ENCODE results near the gene HPCA. TPM values are rescaled to one million over a fixed set of nuclear protein-coding genes. Genes with fewer than 3 reads are reported as not detected.

Gene HPCA
- total RNA-seq (ENCODE audit: low replicate concordance): 1.0 and 2.0 TPM in 2 replicates
- long read RNA-seq, partial matches to known transcripts: 0 of 3 reads
- long read RNA-seq, other reads (novel, unspliced or antisense): 3 of 3 reads

DNA sequence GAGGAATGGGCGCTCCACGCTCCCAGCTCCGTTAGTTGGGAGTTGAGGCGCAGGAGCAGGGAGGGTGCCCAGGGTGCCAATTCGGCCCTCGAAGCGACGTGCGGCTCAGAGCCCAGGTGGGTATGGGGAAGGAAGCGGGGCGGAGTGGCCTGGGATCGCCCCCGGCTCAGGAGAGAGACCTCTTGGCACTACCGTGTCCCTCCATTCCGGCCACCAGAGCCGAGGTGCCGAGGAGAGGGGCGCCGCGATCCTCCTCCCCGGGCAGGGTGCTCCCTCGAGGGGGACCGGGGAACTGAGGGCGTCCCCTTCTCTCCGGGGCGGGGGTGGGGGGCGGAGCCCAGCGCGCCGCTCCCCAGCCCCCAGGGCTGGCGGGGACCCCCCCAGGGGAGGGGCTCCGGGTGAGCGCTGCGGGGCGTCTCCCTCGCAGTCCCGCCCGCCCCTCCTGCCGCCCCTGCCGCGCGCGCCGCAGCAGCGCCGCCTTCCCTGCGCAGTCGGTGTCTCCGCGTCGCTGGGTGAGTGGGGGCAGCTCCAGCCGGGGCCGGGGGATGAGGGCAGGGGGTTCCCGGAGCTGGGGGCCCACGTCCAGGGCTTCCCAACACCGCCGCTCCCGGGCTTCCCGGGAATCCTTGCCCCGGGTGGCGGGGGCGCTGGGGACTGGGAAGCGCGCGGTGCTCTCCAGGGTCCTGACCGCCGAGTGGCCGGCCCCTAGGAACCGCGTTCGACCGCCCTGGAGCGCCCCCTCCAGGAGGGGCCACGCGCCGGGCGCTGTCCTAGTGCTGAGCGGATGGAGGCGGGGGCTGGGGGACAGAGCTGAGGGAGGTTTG, at the start of gene HPCA:
TSS of gene HPCA (plus strand) at position 488 of the 824 bp plus-strand sequence. CDS start 2,408 bp downstream, outside the sequence.
- H3K4me1 Mint-ChIP-seq (ENCODE audit: unreplicated experiment): peaks cover 14% of the 10 kb centered on the region
- peak; percentile 84 for DNase-seq (ENCODE audit: extremely low spot score, unreplicated experiment)
- peak within 1 kb of the TSS; percentile 81 for H3K4me3 Mint-ChIP-seq
- H3K9me3 Mint-ChIP-seq: no peaks in the 10 kb centered on the region
- H3K36me3 Mint-ChIP-seq: no peaks in the 10 kb centered on the region
- peaks cover 67% of the 10 kb centered on the region for H3K27me3 Mint-ChIP-seq
- TF ChIP-seq, protein P1, sequence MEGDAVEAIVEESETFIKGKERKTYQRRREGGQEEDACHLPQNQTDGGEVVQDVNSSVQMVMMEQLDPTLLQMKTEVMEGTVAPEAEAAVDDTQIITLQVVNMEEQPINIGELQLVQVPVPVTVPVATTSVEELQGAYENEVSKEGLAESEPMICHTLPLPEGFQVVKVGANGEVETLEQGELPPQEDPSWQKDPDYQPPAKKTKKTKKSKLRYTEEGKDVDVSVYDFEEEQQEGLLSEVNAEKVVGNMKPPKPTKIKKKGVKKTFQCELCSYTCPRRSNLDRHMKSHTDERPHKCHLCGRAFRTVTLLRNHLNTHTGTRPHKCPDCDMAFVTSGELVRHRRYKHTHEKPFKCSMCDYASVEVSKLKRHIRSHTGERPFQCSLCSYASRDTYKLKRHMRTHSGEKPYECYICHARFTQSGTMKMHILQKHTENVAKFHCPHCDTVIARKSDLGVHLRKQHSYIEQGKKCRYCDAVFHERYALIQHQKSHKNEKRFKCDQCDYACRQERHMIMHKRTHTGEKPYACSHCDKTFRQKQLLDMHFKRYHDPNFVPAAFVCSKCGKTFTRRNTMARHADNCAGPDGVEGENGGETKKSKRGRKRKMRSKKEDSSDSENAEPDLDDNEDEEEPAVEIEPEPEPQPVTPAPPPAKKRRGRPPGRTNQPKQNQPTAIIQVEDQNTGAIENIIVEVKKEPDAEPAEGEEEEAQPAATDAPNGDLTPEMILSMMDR (conservative IDR thresholded peaks at IDR 0.05): peak; percentile 68
- no peak within 1 kb of the TSS for H3K27ac Mint-ChIP-seq

DNA sequence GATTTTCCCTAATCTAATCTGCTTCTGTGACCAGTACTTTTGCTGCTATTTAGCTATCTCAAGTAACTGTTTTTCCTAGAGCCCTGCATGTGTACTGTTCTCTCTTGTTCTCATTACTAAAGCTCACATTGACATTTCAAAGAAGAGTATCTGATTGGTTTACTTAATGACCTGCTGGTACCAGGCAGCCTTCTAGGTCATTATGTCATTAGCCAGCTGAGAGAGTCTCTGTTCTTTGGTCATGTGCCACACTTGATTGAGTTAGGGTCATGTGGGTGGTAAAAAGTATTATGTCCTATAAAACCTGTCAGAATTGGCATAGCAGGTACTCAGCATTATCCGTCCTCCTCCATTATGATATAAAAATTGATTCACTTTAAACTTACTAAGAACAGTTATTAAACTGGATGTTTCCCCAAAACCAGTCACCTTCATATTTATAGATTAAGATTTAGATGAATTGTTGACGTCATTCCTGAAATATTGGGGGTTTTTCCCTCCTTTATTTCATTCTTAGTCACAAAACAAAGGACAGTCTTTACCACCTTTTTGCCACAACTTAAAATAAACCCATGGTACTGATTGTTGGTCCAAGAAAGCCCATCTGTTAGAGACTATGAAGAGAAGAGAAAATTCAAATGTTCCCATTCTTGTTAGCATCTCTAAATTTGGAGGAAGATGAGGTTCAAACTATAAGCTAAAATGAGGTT, 37.8 kb upstream of the HPCA start:
- no peaks in the 10 kb centered on the region for H3K9me3 Mint-ChIP-seq
- TF ChIP-seq, protein P1 (conservative IDR thresholded peaks at IDR 0.05): no peak

DNA sequence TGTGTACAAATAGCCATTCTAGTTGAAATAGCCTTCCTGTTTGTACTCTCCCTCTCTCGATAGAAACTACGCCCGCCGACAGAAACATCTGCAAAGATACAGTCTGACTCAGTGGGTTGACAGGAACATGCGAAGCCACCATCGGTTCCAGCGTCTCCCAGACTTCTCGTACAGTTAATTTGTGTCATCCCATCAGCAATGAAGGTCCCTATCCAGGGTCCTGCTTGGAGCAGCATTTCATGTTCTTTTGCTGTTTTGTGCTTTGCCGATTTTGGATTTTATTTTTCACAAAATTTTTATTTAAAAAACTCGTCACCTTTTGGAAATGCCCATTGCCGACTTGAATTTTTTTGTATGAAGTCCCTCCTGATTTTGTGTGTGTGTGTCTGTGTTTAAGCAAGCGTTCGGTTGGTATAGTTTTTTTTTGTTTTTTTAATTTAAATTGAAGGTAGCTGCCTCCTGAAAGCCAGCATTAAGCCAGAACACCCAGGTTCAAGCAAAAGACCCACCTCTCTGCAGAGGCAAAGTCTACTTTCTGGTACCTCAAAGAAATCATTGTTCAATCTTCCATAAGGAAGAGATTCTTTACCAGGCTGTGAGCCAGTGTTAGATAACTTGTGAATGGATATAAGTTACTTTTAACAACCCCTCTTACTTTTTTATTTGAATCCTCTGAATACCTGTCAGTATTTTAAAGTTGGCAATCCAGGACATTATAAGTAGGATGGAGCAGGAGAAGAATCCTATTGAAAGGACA, 30.3 kb upstream of the HPCA start:
- no peaks in the 10 kb centered on the region for H3K4me1 Mint-ChIP-seq (ENCODE audit: unreplicated experiment)
- TF ChIP-seq, protein P1 (conservative IDR thresholded peaks at IDR 0.05): no peak
- no peaks in the 10 kb centered on the region for H3K27me3 Mint-ChIP-seq
- no peak for DNase-seq (ENCODE audit: extremely low spot score, unreplicated experiment)
- no peak overlapping the region for H3K27ac Mint-ChIP-seq
- no peak overlapping the region for H3K4me3 Mint-ChIP-seq
- H3K9me3 Mint-ChIP-seq: no peaks in the 10 kb centered on the region
- peaks cover 19% of the 10 kb centered on the region for H3K36me3 Mint-ChIP-seq

More for the DNA sequence above, 37.8 kb upstream of the HPCA start:
- H3K4me1 Mint-ChIP-seq (ENCODE audit: unreplicated experiment): peaks cover 3% of the 10 kb centered on the region
- H3K27ac Mint-ChIP-seq: no peak overlapping the region
- H3K27me3 Mint-ChIP-seq: no peaks in the 10 kb centered on the region
- no peak for DNase-seq (ENCODE audit: extremely low spot score, unreplicated experiment)
- H3K4me3 Mint-ChIP-seq: no peak overlapping the region
- peaks cover 20% of the 10 kb centered on the region for H3K36me3 Mint-ChIP-seq

DNA sequence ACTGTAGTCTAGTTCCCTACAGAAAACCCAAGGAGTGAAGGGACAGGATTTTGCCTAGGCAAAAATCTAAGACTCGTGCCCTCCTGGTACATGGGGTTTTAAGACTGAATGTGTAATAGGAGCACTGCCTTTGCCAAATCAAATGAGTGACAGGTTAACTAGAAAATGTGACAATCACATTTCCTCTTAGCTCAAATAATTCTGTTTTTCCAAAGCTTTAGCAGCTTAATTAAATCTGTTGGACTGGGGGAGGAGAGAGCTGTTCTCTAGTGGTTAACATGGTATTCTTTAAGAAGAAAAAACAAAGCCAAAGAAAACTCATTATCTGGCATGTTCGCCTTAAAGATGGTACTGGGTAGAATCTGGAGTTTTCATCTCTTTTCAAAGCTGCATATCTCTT, 28.2 kb upstream of the HPCA start:
- TF ChIP-seq, protein P1 (conservative IDR thresholded peaks at IDR 0.05): no peak
- Mint-ChIP-seq H3K36me3 (peaks cover 19% of the 10 kb centered on the region), H3K9me3 (no peaks in the 10 kb centered on the region), H3K4me3 (no peak overlapping the region), H3K27me3 (no peaks in the 10 kb centered on the region), H3K4me1 (ENCODE audit: unreplicated experiment) (no peaks in the 10 kb centered on the region), H3K27ac (no peak overlapping the region)
- no peak for DNase-seq (ENCODE audit: extremely low spot score, unreplicated experiment)

DNA sequence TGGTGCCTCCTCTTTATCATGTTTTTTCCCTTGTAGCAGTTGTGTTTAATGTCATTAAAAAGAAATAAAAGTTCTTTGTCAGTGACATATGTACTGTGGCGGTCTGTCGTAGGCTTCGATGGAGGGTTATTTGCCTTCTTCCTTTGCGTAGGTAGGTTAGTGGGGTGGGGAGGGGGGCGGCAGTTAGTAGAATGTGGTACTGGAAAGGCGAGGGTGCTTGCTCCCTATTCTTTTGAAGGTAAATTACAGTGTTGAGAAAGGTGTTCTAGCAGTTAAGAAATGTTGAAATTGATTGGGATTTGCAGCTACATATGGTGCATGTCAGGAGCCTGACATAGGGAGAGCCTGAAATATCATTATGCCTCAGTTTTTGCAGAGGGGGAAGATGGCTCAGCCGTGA, 27.5 kb upstream of the HPCA start:
- Mint-ChIP-seq H3K36me3 (peaks cover 22% of the 10 kb centered on the region), H3K27me3 (no peaks in the 10 kb centered on the region), H3K4me3 (no peak overlapping the region), H3K9me3 (no peaks in the 10 kb centered on the region), H3K4me1 (ENCODE audit: unreplicated experiment) (peaks cover 4% of the 10 kb centered on the region), H3K27ac (no peak overlapping the region)
- TF ChIP-seq, protein P1 (conservative IDR thresholded peaks at IDR 0.05): no peak
- DNase-seq (ENCODE audit: extremely low spot score, unreplicated experiment): peak; percentile 16

All from type B pancreatic cell (in vitro differentiated cells).